Body of pancreas (tissue), 4 donors: ENCODE results near the gene TRIM69.

Experiments
- POLR2A ChIP-seq, 3 donors: fragments of 450-650 bp; IDR thresholded peaks; one replicate each; pipeline ENCODE4 v1.6.1; 2016; ENCODE audit warnings: antibody characterized with exemption in 3 of 3, mild to moderate bottlenecking in 2 of 3
- TF ChIP-seq, protein P1 (sequence below), 7 experiments: fragments of 450-650 bp in 4 of 7; fragments of 200-600 bp in 3 of 7; sonication (generic) in 3 of 7; IDR thresholded peaks; one replicate each; pipeline ENCODE4 v1.5.1; 2016 to 2019; ENCODE audit warnings: antibody characterized with exemption in 7 of 7

DNA sequence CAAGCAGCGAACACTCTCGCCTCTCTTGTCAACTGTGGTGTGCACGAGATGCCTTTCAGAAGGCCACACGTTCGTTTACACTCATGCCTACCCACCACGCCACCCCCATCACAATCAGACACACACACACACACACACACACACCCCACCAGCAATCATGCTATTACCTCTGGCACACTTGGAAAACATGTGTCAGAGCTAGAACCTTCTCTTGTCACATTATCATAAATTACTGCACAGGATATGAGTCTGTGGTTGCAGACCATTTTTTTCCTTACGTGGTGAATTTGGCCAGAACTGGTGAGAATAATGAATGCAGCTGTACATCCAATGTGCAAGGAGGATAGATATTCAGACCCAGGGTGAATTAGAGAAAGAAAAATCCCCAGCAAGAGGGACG is 52.4 kb downstream of the TRIM69 start:
- TF ChIP-seq, protein P1, sequence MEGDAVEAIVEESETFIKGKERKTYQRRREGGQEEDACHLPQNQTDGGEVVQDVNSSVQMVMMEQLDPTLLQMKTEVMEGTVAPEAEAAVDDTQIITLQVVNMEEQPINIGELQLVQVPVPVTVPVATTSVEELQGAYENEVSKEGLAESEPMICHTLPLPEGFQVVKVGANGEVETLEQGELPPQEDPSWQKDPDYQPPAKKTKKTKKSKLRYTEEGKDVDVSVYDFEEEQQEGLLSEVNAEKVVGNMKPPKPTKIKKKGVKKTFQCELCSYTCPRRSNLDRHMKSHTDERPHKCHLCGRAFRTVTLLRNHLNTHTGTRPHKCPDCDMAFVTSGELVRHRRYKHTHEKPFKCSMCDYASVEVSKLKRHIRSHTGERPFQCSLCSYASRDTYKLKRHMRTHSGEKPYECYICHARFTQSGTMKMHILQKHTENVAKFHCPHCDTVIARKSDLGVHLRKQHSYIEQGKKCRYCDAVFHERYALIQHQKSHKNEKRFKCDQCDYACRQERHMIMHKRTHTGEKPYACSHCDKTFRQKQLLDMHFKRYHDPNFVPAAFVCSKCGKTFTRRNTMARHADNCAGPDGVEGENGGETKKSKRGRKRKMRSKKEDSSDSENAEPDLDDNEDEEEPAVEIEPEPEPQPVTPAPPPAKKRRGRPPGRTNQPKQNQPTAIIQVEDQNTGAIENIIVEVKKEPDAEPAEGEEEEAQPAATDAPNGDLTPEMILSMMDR (IDR thresholded peaks at IDR 0.05): no peak
- no peak for TF ChIP-seq POLR2A (IDR thresholded peaks at IDR 0.05)
